ENCODE results near the gene TGFA.

TGFA gene

DNA sequence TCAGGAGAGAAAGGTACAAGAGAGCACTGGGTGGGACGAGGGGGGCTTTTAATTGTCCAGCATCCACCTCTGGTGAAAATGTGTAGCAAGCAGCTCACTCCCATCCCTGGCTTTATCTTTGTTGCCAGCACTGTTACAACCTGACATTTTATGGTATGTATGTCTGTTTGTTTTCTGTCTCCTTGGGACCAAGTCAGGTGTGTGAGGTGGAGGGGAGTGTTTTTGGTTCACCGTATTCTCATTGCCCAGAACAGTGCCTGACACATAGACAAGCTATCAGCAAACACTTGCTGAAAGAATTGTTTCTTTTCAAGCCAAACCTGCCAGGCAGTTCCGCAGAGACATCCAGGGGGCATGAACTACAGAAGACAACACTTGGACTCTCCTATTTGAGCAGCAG lies 24.7 kb downstream of the TGFA start:
- in situ Hi-C loops (cut with HindIII; ENCODE audit: low sequenced_read_pairs): no loop called here
- DNase-seq (ENCODE audit: low read depth, low spot score): no peak
- no peak for TF ChIP-seq CTCF (IDR thresholded peaks at IDR 0.05; ENCODE audit: low read depth, low read length)
- H3K4me3 ChIP-seq (ENCODE audit: low read depth, low read length): no peak overlapping the region

GRCh38 chr2:70528276-70528675 lies 25.4 kb downstream of the TGFA start:
- in situ Hi-C loops (cut with HindIII; ENCODE audit: low sequenced_read_pairs): no loop called here
- TF ChIP-seq CTCF (IDR thresholded peaks at IDR 0.05; ENCODE audit: low read depth, low read length): no peak
- no peak overlapping the region for H3K4me3 ChIP-seq (ENCODE audit: low read depth, low read length)
- no peak for DNase-seq (ENCODE audit: low read depth, low spot score)

GRCh38 chr2:70527447-70528080 lies 26.1 kb downstream of the TGFA start:
- no peak for TF ChIP-seq CTCF (IDR thresholded peaks at IDR 0.05; ENCODE audit: low read depth, low read length)
- DNase-seq (ENCODE audit: low read depth, low spot score): no peak
- in situ Hi-C loops (cut with HindIII; ENCODE audit: low sequenced_read_pairs): no loop called here
- H3K4me3 ChIP-seq (ENCODE audit: low read depth, low read length): no peak overlapping the region

DNA sequence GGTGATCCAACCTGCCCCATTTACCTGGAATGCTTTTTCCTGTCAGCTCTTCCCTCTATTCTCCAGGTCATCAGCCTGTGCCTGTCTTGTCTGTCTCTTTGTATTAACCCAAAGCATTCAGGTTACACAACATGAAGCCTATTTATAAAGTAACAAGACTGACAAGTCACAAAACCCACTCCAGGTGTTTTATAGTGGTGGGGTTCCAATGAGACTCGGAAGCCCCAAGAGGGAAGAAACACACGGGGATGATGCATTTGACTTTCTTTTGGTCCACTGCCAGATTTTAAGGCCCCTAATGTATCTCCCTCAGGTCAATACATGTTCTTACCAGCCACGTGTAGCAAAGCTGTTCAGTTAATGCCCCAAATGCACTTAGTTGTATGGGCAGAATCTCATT lies 27.5 kb downstream of the TGFA start:
- DNase-seq (ENCODE audit: low read depth, low spot score): no peak
- TF ChIP-seq CTCF (IDR thresholded peaks at IDR 0.05; ENCODE audit: low read depth, low read length): no peak
- H3K4me3 ChIP-seq (ENCODE audit: low read depth, low read length): no peak overlapping the region
- in situ Hi-C loops (cut with HindIII; ENCODE audit: low sequenced_read_pairs): no loop called here

DNA sequence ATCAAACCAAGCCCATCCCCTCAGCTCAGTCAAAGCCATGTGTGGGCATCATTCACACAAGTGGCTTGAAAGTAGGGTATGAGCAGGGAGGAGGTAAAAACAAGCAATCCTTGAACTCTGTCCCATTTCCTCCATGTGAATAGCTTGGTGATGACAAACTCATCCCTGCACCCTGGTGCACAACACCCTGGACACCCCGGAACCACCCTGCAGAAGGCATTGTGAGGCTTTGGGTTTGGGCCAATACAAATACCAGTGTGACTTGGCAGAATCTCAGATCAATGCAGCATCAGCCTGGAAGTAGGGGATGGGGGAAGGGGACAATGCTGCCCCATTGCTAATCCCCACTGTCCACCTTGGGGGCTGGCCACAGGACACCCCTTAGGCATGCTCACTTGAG lies 28.6 kb downstream of the TGFA start:
- in situ Hi-C loops (cut with HindIII; ENCODE audit: low sequenced_read_pairs): no loop called here
- TF ChIP-seq CTCF (IDR thresholded peaks at IDR 0.05; ENCODE audit: low read depth, low read length): no peak
- no peak for DNase-seq (ENCODE audit: low read depth, low spot score)
- H3K4me3 ChIP-seq (ENCODE audit: low read depth, low read length): no peak overlapping the region

DNA sequence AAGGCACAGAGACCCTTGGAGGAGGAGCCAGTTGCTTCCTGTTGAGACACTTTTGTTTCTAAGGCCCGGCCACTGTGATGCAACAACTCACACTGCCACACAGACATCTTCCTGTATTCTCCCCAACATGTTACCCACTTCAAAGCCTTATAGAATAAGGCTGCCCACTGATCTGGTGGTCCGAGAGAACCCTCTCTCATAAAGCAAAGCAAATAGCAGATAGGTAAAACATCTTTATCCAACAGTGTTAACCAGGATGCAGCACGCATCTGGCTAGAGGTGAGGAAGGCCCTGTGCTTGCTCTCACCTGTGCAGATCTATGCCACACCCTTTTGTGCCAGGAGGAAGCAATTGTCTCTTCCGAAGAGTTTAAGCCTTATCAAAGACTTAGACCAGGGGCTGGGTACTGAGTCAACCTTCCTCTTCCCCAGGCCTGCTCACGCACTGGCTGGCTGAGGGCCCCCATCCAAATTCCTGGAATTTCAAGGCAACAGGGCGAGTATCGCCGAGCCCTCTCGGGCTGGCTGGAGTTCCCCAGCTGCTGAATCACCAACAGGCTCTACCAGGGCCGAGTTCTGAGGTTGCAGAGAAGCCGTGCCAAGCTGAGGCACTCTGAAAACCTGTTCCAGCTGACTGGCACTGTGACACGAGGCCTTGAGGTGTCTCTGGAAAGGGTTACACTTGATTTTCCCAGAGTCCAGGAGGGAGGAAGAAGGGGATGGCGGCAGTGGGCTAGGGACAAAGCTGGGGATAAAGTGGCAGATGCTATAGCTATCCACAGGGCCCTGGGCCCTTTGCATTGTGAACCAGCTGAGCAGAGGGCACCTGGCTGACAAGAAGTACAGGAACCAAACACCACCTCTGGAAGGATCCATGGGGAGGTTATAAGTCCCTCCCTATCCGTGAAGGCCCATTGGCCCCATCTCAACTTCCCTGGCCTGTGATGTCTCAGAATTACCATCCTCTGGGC lies 29.3 kb downstream of the TGFA start:
- no peak for TF ChIP-seq CTCF (IDR thresholded peaks at IDR 0.05; ENCODE audit: low read depth, low read length)
- in situ Hi-C loops (cut with HindIII; ENCODE audit: low sequenced_read_pairs): no loop called here
- peak; percentile 55 for DNase-seq (ENCODE audit: low read depth, low spot score)
- H3K4me3 ChIP-seq (ENCODE audit: low read depth, low read length): no peak overlapping the region

Measured in astrocyte of the spinal cord (primary cell).